Neutrophil (primary cell): ENCODE measurements around the gene WNT2B.

Experiments
- H3K27ac ChIP-seq: fragments of 200-600 bp; sonication (generic); 2 replicates; pipeline ENCODE4 v1.5.1; 2016; ENCODE audit warnings: mild to moderate bottlenecking, moderate library complexity
- H3K27me3 ChIP-seq: fragments of 200-600 bp; sonication (generic); 2 replicates; pipeline ENCODE4 v1.6.0; 2016; ENCODE audit warnings: mild to moderate bottlenecking
- H3K36me3 ChIP-seq: fragments of 200-600 bp; sonication (generic); 2 replicates; pipeline ENCODE4 v1.5.1; 2017
- H3K4me1 ChIP-seq, 2 experiments: fragments of 200-600 bp in 1 of 2; sonication (generic) in 1 of 2; 1 replicate in 1 of 2; 2 replicates in 1 of 2; pipeline versions ENCODE4 v1.5.1 to v1.6.1; 2013 to 2016; ENCODE audit warnings: low read depth in 1 of 2, low read length in 1 of 2, mild to moderate bottlenecking in 1 of 2, moderate library complexity in 1 of 2; ENCODE audit not compliant: control insufficient read depth in 1 of 2, insufficient read depth in 1 of 2
- H3K4me3 ChIP-seq, 2 experiments: fragments of 200-600 bp in 1 of 2; sonication (generic) in 1 of 2; 1 replicate in 1 of 2; 2 replicates in 1 of 2; pipeline ENCODE4 v1.5.1; 2013 to 2016; ENCODE audit warnings: low read depth in 1 of 2, low read length in 1 of 2, mild to moderate bottlenecking in 1 of 2, moderate library complexity in 1 of 2
- H3K9me3 ChIP-seq: fragments of 200-600 bp; sonication (generic); 2 replicates; pipeline ENCODE4 v1.5.1; 2016
- TF ChIP-seq, protein P1 (sequence below): fragments of 200-600 bp; sonication (generic); IDR thresholded peaks from 2 replicates; pipeline ENCODE4 v1.5.1; 2016; ENCODE audit warnings: antibody characterized with exemption

Gene WNT2B

DNA sequence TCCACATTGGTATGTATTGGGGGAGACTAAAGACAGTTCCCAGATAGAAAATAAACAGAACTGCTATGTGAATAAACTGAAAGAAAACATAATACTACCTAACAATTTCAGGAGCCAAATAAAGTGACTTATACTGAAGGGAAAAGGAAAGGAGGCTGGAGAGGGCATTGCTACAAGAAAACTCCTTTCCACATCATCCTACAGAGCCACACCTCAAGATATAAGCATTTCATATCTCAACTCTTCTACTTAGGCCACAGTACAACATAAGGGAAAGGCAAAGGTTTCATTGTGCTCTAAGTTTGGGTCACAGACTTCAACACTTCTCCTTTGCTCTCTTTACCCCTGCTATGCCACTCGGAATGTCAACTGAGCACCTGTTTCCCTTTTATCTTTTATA lies 55.3 kb downstream of the WNT2B start:
- Histone ChIP-seq H3K27me3 (no peaks in the 10 kb centered on the region), H3K9me3 (no peaks in the 10 kb centered on the region), H3K36me3 (no peaks in the 10 kb centered on the region), H3K4me1 (no peaks in the 10 kb centered on the region), H3K27ac (no peak overlapping the region), H3K4me3 (no peak overlapping the region)
- TF ChIP-seq, protein P1, sequence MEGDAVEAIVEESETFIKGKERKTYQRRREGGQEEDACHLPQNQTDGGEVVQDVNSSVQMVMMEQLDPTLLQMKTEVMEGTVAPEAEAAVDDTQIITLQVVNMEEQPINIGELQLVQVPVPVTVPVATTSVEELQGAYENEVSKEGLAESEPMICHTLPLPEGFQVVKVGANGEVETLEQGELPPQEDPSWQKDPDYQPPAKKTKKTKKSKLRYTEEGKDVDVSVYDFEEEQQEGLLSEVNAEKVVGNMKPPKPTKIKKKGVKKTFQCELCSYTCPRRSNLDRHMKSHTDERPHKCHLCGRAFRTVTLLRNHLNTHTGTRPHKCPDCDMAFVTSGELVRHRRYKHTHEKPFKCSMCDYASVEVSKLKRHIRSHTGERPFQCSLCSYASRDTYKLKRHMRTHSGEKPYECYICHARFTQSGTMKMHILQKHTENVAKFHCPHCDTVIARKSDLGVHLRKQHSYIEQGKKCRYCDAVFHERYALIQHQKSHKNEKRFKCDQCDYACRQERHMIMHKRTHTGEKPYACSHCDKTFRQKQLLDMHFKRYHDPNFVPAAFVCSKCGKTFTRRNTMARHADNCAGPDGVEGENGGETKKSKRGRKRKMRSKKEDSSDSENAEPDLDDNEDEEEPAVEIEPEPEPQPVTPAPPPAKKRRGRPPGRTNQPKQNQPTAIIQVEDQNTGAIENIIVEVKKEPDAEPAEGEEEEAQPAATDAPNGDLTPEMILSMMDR, result no peak

GRCh38 chr1:112565800-112566199 lies 57.0 kb downstream of the WNT2B start:
- Histone ChIP-seq H3K27ac (no peak overlapping the region), H3K36me3 (no peaks in the 10 kb centered on the region), H3K4me3 (no peak overlapping the region), H3K27me3 (no peaks in the 10 kb centered on the region), H3K4me1 (no peaks in the 10 kb centered on the region), H3K9me3 (no peaks in the 10 kb centered on the region)
- TF ChIP-seq, protein P1, result no peak

GRCh38 chr1:112575154-112575804 lies 66.5 kb downstream of the WNT2B start:
- no peaks in the 10 kb centered on the region for H3K4me1 ChIP-seq
- H3K27me3 ChIP-seq, result no peaks in the 10 kb centered on the region
- TF ChIP-seq, protein P1, result no peak
- H3K4me3 ChIP-seq, result no peak overlapping the region
- peaks cover 18% of the 10 kb centered on the region for H3K36me3 ChIP-seq
- no peaks in the 10 kb centered on the region for H3K9me3 ChIP-seq
- H3K27ac ChIP-seq, result no peak overlapping the region

DNA sequence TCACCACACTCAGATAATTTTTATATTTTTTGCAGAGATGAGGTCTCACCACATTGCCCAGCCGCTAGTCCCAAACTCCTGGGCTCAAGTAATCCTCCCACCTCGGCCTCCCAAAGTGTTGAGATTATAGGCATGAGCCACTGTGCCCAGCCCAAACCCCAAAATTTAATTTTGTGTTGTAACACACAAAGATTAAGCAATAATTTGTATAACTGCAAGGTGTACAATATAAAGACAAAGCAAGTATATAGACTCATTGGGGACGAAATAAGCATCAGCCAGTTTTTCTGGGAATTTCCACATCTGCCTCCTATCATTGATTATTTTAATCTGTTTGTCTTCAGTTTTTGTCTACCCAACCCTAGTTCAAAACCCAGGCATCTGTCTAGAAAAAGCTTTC lies 67.5 kb downstream of the WNT2B start:
- Histone ChIP-seq H3K27ac (no peak overlapping the region), H3K4me3 (no peak overlapping the region), H3K4me1 (no peaks in the 10 kb centered on the region), H3K27me3 (no peaks in the 10 kb centered on the region), H3K36me3 (peaks cover 18% of the 10 kb centered on the region), H3K9me3 (no peaks in the 10 kb centered on the region)
- TF ChIP-seq, protein P1, result no peak
